Measurements from ENCODE around the gene NCK1.

- TF ChIP-seq POLR2A (IDR thresholded peaks at IDR 0.05) (no peak), CTCF (IDR thresholded peaks at IDR 0.05) (no peak)
These were observed 42.7 kb downstream of the NCK1 start for GRCh38 chr3:136904746-136905145.

All from uterus (tissue), 2 donors.